GM06990 (cell line): Measurements from ENCODE around the gene GRK6.

Experiments used
- DNase-seq: peaks from one replicate; pipeline ENCODE4 v3.0.0-alpha.2; 2011; ENCODE audit not compliant: insufficient read length; ENCODE audit errors: extremely low read depth
- H3K27me3 ChIP-seq: replicated peaks from 2 replicates; pipeline ENCODE4 v1.6.0; 2011; ENCODE audit warnings: low read length; ENCODE audit not compliant: control insufficient read depth, insufficient read depth
- H3K36me3 ChIP-seq: 2 replicates; pipeline ENCODE4 v1.5.1; 2011; ENCODE audit warnings: low read length; ENCODE audit not compliant: control insufficient read depth, insufficient read depth
- H3K4me3 ChIP-seq: replicated peaks from 2 replicates; pipeline ENCODE4 v1.5.1; 2011; ENCODE audit warnings: low read depth, mild to moderate bottlenecking, control low read depth, low read length
- CTCF ChIP-seq: IDR thresholded peaks from 2 replicates; pipeline ENCODE4 v1.5.1; 2011; ENCODE audit warnings: low read length, control low read depth, mild to moderate bottlenecking, inconsistent platforms; ENCODE audit not compliant: insufficient read depth, poor library complexity, severe bottlenecking

Gene GRK6

GRCh38 chr5:177476531-177477233 is 50.2 kb downstream of the GRK6 start:
- Histone ChIP-seq H3K27me3 (no peaks in the 10 kb centered on the region; the same call in 1 of the 2 replicates), H3K36me3 (no peaks in the 10 kb centered on the region; the same call in 1 of the 2 replicates), H3K4me3 (no peak overlapping the region)
- no peak for DNase-seq
- TF ChIP-seq CTCF, result no peak

DNA sequence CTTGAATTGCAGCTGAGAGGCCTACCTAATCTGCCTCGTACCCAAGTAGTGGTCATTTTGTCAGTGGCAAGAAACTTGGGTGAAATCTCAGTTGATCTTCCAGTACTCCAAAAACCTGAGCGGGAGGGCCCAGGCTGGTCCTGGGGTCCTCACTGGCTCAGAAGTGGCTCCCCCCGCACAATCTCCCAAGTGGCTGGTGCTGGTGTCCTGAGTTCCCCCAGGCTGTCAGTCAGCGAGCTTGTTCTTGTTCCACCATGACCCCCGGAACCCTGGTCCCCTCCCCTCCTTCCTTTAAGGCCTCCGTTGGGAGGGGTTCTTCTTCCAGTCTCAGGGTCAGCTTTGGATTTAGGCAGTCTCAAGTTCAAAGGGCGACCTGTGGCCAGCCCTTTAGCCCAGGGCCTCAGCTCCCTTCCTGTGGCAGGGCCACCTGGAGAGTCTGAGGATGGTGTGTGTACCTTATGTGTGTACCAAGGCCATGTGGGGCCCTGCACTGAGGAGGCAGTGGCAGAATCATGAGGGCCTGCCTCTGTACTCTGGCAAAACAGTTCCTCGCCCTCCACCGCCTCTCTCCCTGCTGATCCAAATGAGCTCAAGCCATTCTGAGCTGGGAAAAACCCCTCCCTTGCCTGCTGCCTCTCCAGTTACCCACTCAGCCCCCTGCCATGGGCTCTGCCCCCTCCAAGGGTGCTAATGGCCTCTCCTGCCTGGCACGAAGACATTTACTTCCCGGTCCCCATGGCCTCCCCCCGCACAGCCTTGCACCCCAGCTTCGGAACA is 51.4 kb downstream of the GRK6 start:
- DNase-seq, result no peak

GRCh38 chr5:177478711-177479646 is 52.5 kb downstream of the GRK6 start:
- no peak for DNase-seq
- Histone ChIP-seq H3K36me3 (no peaks in the 10 kb centered on the region; the same call in 1 of the 2 replicates), H3K4me3 (no peak overlapping the region), H3K27me3 (no peaks in the 10 kb centered on the region; the same call in 1 of the 2 replicates)
- no peak for TF ChIP-seq CTCF

More for the DNA sequence above, 51.4 kb downstream of the GRK6 start:
- H3K36me3 ChIP-seq, result no peaks in the 10 kb centered on the region; the same call in 1 of the 2 replicates
- H3K4me3 ChIP-seq, result no peak overlapping the region
- no peak for TF ChIP-seq CTCF
- no peaks in the 10 kb centered on the region; the same call in 1 of the 2 replicates for H3K27me3 ChIP-seq

DNA sequence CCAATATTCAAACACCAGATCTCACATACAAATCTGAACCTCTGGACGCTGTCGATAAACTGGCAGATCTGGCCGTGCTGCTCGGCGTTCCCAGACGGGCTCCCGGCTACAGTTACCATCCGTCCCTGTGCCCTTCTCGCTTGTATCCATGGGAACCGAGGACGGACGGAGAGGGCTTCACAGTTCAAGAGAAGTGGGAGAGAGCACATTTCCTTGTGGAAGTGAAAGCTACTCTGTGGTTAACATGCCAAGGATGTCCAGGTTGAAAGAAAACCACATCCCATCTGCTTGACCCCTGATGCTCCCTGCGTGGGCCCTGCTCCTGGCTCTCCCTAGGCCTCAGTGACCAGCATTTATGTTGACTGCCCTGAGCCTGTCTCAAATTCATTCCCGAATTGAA is 53.3 kb downstream of the GRK6 start:
- no peaks in the 10 kb centered on the region for H3K27me3 ChIP-seq
- no peaks in the 10 kb centered on the region; the same call in 1 of the 2 replicates for H3K36me3 ChIP-seq
- no peak for TF ChIP-seq CTCF
- no peak for DNase-seq
- H3K4me3 ChIP-seq, result no peak overlapping the region

DNA sequence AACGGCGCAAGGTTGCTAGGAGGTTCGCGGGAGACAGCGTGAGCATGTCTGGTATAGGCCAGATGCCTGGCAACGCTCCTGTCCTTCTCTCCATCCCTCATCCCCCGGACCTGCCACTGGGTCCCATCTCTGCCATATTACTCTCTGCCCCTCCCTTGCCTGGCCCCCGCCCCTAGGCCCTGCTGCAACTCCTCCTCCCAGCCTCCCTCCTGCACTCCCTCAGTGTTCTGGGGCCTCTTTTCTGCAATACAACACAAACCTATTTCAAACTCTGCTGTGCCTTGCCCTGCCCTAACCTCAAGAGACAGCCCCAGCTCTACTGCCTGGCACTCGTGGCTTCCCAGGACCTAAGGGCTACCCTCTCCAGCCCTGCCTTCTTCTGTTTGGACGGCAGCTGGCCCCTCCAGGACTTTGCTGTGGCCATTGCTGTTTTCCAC is 55.9 kb downstream of the GRK6 start:
- Histone ChIP-seq H3K27me3 (no peaks in the 10 kb centered on the region), H3K36me3 (no peaks in the 10 kb centered on the region; the same call in none of the 2 replicates), H3K4me3 (no peak overlapping the region)
- DNase-seq, result no peak
- no peak for TF ChIP-seq CTCF
